Testis (tissue), 2 donors: ENCODE data around the gene CEP250.

ENCODE experiments used
- CTCF ChIP-seq, 3 experiments: fragments of 450-650 bp in 2 of 3; fragments of 200-600 bp in 1 of 3; sonication (generic) in 1 of 3; IDR thresholded peaks; one replicate each; pipeline ENCODE4 v1.5.1; 2016 to 2019; ENCODE audit warnings: antibody characterized with exemption in 3 of 3, mild to moderate bottlenecking in 2 of 3, moderate library complexity in 1 of 3
- POLR2A ChIP-seq: fragments of 450-650 bp; IDR thresholded peaks from one replicate; pipeline ENCODE4 v1.6.1; 2017; ENCODE audit warnings: antibody characterized with exemption, mild to moderate bottlenecking, moderate library complexity

DNA sequence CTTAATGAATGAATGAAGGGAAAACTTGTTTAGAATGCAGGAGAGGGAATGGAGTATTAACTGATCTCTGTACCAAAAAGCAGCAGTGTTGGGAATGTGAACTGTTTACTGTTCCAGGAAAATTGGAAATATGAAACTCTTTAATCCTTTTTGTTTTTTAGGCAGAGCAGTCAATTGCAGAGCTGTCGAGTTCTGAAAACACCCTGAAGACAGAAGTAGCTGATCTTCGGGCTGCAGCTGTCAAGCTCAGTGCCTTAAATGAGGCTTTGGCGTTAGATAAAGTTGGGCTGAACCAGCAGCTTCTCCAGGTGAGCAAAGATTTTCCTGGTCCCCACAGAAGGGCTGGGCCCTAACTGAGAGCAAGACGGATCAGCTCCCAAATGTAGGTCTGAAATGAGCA is 20.9 kb downstream of the CEP250 start:
- TF ChIP-seq CTCF (IDR thresholded peaks at IDR 0.05) (no peak), POLR2A (no peak)
